ENCODE data around the gene DIS3L2.
"Not testable (repeated sequence)": the region's sequence is repeated elsewhere in the genome, so short reads cannot be mapped to it uniquely, and the experiment has no call there.

The DIS3L2 gene

DNA sequence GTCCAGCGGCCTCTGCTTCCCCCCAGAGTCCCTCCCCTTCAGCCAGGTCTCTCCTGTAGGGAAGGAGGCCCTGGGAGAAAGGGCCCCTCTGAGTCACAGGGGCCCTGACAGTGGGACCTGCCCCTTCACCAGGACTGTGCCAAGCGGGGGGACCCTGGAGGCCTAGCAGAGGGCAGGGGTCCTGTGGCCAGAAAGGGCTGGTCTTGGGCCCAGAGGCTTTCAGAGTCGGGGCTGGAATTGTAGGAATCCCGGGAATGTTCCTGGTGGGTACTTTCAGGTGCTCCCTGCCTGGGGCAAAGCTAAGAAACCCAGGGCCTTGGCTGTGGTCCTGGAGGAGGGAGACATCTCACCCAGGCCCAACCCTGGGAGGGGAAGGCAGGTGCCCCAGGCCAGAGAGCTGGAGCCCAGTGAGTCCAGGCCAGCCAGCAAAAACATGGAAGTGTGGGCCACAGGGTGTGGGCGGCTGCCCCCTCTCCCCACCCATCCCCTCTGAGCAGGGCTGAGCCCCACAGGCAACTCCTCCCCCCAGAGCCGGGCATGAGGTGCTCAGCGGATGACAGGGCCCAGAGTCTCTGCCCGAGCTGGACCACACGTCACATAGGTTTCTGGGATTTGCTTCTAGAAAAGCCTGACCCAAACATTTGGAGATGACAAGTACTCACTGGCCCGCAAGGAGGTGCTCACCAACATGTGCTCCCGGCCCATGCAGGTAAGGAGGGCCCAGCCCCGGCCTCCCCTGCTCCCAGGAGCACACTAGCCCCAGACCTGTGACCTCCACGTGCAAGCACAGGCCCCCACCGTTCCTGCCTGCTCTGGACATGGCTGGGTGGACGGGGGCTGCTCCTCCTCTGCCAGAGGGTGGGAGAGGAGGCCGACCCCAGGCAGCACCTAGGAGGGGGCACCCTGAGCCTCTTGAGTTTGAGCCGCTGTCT lies 368.8 kb downstream of the DIS3L2 start:
- no peak overlapping the region for H3K4me3 ChIP-seq (replicated peaks; ENCODE audit: low read depth, low read length)
- DNase-seq (ENCODE audit: extremely low read depth, low read depth), result no peak
- no peak for TF ChIP-seq CTCF (IDR thresholded peaks at IDR 0.05; ENCODE audit: low read depth, low read length, missing control alignments)

DNA sequence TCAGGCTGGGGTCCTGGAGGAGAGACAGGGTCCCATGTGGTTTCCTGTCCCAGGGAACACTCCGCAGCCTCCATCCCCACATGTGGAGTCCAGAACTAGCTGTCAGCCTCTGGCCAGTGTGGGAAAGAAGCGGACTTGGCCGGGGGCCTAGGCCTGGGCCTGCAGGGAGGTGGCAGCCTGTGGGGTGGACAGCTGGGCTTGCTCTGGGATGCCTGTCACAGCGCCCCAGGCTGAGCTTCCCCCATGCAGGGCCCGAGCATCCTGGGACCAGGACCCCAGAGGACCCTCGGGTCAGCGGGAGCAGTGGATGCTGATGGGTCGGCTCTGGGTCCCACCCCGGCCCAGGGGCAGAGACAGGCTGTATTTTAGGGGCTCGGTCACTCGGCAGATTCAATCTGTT lies 369.5 kb downstream of the DIS3L2 start:
- not testable (repeated sequence) for H3K4me3 ChIP-seq (replicated peaks; ENCODE audit: low read depth, low read length); DNase-seq (ENCODE audit: extremely low read depth, low read depth)

DNA sequence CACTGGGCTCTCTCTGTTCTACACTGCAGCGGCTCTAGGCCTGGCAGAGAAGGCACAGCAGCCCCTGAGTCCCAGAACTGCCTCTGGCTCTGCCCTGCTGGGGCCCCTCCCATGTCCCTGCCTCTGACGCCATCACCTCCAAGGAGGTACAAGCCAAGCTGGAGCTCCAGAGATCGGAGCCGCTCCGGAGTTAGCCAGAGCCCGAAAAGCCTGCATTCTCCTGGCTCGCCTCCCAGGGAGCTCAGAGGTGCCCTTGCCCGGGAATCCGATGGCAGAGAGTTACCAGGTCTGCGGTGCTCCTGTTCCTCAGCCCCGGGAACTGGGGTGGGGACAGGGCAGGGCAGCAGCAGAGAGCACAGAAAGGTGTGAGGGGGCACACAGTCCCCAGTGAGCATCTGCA lies 370.1 kb downstream of the DIS3L2 start:
- not testable (repeated sequence) for DNase-seq (ENCODE audit: extremely low read depth, low read depth); H3K4me3 ChIP-seq (replicated peaks; ENCODE audit: low read depth, low read length)

- H3K4me3 ChIP-seq (replicated peaks; ENCODE audit: low read depth, low read length); DNase-seq (ENCODE audit: extremely low read depth, low read depth): not testable (repeated sequence)
Measured at GRCh38 chr2:232332244-232332939, 370.9 kb downstream of the DIS3L2 start.

GRCh38 chr2:232332940-232333259 lies 371.4 kb downstream of the DIS3L2 start:
- DNase-seq (ENCODE audit: extremely low read depth, low read depth), result no peak
- no peak for TF ChIP-seq CTCF (IDR thresholded peaks at IDR 0.05; ENCODE audit: low read depth, low read length, missing control alignments)
- no peak overlapping the region for H3K4me3 ChIP-seq (replicated peaks; ENCODE audit: low read depth, low read length)

DNA sequence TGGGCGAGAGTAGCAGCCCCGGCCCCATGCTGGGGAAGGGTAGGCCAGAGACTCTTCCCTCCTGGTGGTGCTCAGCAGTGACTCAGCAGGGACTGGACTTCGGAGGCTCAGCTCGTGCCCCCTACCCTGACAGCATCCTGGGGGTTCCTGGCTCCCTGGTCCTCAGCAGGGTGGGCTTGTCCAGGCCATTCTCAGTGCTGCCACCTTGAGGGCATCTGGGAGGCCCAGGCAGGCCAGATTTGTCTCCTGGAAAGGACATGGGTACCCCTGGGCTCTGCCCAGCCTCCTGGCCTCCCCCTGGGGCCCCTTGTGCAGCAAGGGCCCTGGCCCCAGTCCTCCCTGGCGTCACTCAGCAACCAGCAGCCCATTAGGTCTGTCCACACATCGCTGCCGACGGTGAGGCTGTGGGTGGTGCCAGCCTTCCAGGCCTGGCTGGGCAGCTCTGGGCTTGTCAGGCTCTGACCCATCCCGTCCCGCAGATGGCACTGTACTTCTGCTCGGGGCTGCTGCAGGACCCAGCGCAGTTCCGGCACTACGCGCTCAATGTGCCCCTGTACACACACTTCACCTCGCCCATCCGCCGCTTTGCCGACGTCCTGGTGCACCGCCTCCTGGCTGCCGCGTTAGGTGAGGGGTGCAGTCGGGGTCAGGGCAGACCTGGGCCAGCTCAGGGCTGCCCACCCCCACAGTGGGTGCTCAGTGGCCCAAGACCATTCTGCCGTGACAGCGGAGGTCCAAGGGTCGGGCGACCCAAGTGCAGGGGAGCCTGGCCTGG lies 372.0 kb downstream of the DIS3L2 start:
- H3K4me3 ChIP-seq (replicated peaks; ENCODE audit: low read depth, low read length), result no peak overlapping the region
- TF ChIP-seq CTCF (IDR thresholded peaks at IDR 0.05; ENCODE audit: low read depth, low read length, missing control alignments), result peak; percentile 73
- DNase-seq (ENCODE audit: extremely low read depth, low read depth), result no peak

GRCh38 chr2:232334136-232334884 lies 372.8 kb downstream of the DIS3L2 start:
- DNase-seq (ENCODE audit: extremely low read depth, low read depth); H3K4me3 ChIP-seq (replicated peaks; ENCODE audit: low read depth, low read length): not testable (repeated sequence)

DNA sequence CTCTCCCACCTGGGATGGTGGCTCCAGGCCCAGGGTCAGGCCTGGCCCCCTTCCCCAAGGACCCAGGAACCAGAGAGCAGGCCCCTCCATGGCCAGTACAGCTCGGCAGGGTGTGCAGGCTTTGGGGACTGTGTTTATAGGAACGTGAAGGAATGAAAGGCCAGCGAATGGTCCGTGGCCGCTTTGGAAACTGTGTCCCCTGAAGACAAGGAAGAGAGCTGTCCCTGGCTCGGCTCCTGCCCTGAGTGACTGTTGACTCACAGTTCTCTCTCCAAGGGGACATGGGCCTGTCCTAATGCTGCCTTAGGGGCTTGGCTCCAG lies 373.3 kb downstream of the DIS3L2 start:
- not testable (repeated sequence) for H3K4me3 ChIP-seq (replicated peaks; ENCODE audit: low read depth, low read length); DNase-seq (ENCODE audit: extremely low read depth, low read depth)

GRCh38 chr2:232335206-232335858 lies 373.8 kb downstream of the DIS3L2 start:
- peak; percentile 58 for TF ChIP-seq CTCF (IDR thresholded peaks at IDR 0.05; ENCODE audit: low read depth, low read length, missing control alignments)
- not testable (repeated sequence) for DNase-seq (ENCODE audit: extremely low read depth, low read depth); H3K4me3 ChIP-seq (replicated peaks; ENCODE audit: low read depth, low read length)

Measured in HFF-Myc (cell line).